Activated CD4-positive, alpha-beta T cell treated with anti-CD3 and anti-CD28 coated beads, Interleukin-2, amount 50 U/mL, for 48 hours (primary cell): Measurements from ENCODE around the gene SPRED2.
"Not testable (repeated sequence)": the region's sequence is repeated elsewhere in the genome, so short reads cannot be mapped to it uniquely, and the experiment has no call there.

Experiments
- DNase-seq, 2 experiments: peaks; one replicate each; pipeline ENCODE4 v3.0.0-alpha.2; 2020

The SPRED2 gene

GRCh38 chr2:65361623-65362022, 70.8 kb downstream of the SPRED2 start:
- no peak for DNase-seq

GRCh38 chr2:65360441-65360840, 72.0 kb downstream of the SPRED2 start:
- DNase-seq = no peak

DNA sequence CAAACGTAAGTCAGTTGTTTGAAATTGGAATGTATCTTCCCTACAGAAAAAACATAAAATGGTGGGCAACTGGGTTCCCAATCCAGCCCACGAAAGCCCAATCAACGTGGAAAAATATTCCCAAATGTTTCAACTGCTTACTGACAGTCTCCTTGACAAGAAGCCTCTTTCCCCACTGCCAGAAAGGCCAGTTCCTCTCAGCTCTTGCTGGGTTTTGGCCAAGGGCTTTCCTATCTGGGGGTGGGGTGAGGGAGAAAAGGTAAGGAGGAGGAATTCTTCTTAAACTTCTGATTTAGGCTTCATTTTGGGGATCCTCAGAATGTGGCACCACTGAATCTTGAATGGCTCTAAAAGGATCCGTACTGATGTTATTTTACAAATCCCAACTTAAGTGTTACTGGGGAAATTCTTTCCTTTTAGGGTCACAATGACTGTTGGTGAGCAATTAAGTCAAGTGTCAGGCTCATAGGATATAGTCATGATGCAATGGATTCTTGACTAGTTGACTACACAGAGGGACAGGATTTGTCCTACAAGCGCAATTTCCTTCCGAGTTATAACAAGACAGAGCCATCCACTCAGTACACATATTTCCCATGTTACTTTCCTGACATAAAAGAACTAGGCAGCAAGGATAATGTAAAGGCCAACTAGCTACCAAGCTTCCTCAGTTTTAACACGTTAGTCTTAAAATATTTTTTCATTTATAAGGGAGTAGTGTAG, 73.6 kb downstream of the SPRED2 start:
- no peak for DNase-seq

DNA sequence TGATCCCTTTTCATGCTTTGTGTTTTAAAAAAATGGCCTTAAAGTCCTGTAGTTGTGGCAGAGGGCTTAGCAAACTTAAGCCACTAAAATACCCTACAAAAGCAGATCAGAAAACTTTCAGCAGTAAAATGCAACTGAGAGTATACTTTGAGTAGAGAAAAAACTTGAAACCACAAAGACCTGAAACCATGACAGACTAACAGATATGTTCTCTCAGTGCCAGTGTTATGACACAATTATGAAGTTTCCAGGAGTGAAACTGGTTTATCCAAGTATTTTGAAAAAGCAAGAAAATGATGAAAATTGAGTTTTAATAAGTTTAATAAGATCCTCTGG, 74.5 kb downstream of the SPRED2 start:
- DNase-seq = no peak

DNA sequence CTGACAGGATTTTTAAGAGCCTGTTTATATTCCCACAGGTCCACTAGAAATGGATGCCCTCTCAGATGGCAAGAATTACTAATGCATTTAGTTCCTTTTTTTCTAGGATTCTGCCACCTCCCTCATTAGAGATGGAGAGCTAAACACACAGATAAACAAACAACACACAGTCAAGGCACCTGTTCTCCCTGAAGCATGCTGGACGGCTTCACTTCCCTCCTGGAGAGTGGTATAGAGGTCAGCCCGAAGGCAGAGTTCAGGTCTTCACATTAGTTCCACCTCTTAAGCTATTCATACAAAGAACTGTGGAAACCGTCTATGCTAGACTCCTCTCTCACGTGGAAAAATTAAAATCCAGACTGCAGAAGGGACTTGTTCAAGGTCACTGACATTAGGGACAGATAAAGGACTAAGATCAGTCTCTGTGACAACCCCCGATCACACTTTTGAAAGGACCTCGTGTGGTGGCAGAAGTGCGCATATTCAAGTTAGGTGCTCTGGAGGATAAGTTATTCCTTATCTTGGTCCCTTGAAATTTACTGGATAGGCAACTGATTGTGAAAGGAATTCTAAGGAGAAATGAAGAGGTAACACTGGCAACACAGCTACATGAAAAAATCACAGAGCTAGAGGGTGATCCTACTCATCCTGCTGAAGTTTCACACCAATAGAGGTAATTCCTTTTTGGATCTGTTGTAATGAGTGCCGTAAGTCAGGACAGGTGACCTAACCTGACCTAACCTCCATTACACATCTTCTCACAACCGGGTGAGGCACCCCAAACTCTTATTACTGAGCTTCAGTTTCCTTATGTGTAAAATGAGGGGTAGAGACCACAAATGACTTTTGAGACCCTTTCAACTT, 75.1 kb downstream of the SPRED2 start:
- peak in 1 of 2 experiments; percentile 12 for DNase-seq

GRCh38 chr2:65355186-65355831, 77.1 kb downstream of the SPRED2 start:
- no peak for DNase-seq

DNA sequence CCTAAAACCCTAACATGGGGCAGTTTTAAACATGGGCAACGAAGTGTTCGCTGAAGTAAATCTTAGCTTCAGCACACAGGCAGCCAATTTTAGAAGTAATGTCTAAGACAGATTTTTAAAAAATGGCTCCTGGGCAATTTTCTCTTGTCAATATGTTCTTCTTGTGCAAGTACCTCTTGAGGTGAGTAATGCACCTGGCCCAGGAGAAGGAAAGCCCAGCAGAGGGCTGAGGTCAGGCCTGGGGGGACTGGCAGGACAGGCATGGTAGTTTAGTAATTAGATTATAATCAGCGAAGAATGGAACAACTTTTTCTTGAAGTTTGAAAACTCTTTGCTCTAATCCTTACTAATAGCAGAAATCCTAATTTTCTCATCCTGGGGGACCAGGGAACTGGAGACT, 77.6 kb downstream of the SPRED2 start:
- DNase-seq = no peak

GRCh38 chr2:65353927-65354326, 78.5 kb downstream of the SPRED2 start:
- DNase-seq = no peak

GRCh38 chr2:65353046-65353445, 79.4 kb downstream of the SPRED2 start:
- DNase-seq = no peak

GRCh38 chr2:65351948-65352595, 80.3 kb downstream of the SPRED2 start:
- DNase-seq = no peak

- DNase-seq = no peak
Measured at GRCh38 chr2:65351234-65351947, 81.0 kb downstream of the SPRED2 start.

- no peak for DNase-seq
Measured at GRCh38 chr2:65350651-65351056, 81.7 kb downstream of the SPRED2 start.

GRCh38 chr2:65349863-65350262, 82.5 kb downstream of the SPRED2 start:
- no peak for DNase-seq

DNA sequence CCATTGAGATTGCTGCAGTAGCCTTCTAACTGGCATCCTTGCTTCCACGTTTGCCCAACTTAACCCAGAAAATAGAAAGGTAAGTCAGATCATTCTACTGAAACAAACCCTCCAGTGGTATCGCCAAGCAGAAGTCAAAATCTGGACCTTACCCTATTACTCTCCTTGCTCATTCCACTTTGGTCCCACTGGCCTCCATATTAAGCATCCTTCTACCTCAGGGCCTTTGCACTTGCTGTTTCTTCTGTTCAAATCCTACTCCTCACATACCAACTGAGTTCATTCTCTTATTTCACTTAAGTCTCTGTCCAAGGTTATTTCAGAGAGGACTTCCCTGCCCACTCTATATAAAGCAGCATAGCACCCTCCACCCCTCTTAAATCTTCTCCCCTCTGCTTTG, 84.5 kb downstream of the SPRED2 start:
- no peak for DNase-seq

DNA sequence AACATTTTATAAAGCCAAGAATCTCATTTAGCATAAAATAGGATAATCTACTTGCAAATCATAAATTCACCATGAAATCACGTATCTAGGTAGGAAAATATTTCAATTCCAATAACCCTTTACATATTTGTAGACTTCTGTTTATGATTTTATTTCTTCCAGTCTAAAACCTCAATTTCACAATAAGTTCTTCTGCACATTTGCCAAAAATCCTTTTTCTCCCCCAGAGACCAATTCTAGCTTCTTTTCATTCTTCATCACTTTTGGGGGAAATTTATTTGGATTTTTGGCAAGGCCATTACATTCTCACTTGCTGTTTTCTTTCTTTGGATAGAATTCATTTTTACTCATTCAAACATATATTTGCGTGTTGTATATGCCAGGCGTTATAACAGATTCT, 86.8 kb downstream of the SPRED2 start:
- no peak for DNase-seq

GRCh38 chr2:65344689-65345088, 87.7 kb downstream of the SPRED2 start:
- DNase-seq = no peak

GRCh38 chr2:65344182-65344581, 88.2 kb downstream of the SPRED2 start:
- no peak for DNase-seq

- DNase-seq = no peak
Measured at GRCh38 chr2:65343386-65343785, 89.0 kb downstream of the SPRED2 start.

DNA sequence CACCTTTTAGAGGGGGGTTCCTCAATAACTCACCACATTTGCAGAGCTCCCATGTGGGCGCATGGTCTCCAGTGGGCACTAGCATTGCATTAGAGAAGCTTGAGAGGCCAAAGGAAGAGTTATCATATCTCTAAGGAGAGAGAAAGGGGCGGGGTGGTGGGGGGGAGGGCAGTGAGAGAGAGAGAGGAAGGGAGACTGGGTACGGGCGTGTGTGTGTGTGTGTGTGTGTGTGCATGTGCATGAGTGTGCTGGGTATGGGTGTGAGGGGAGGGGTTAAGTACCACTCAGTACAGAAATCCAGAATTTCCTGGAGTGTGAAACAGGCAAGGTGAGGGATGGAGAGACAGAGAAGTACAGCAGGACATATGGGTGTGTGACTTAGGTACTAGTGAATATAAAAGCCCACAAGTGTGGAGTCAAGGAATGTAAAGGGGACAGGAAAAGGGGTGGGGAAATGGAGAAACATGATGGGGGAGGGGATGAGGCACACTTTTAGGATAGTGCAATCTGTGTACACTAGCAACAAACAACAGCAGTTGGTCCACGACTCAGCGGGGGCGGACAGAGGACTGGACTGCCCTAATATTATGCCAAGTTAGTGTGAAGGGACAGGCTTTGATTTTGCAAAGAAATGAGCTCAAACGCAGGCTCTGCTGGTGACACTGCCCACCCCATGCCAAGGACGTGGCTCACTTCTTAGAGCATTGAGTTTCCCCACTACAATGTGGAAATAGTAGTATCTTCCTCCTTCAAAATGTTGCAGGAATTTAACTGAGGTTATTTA, 91.3 kb downstream of the SPRED2 start:
- no peak for DNase-seq

DNA sequence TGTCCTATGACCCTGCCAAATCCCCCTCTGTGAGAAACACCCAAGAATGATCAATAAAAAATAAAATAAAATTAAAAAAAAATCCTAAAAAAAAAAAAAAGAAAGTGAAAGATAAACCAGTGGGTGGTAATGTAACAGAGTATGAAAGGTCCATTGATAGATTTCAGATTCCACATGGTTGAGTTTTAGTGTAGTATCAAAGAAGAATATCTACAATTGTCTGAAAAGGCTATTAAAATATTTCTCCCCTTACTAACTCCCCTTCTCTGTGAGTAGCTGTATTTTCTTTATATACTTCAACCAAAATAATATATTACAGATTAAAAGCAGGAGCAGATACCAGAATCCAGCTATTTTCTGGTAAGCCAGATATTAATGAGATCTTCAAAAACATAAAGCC, 92.8 kb downstream of the SPRED2 start:
- DNase-seq = no peak

DNA sequence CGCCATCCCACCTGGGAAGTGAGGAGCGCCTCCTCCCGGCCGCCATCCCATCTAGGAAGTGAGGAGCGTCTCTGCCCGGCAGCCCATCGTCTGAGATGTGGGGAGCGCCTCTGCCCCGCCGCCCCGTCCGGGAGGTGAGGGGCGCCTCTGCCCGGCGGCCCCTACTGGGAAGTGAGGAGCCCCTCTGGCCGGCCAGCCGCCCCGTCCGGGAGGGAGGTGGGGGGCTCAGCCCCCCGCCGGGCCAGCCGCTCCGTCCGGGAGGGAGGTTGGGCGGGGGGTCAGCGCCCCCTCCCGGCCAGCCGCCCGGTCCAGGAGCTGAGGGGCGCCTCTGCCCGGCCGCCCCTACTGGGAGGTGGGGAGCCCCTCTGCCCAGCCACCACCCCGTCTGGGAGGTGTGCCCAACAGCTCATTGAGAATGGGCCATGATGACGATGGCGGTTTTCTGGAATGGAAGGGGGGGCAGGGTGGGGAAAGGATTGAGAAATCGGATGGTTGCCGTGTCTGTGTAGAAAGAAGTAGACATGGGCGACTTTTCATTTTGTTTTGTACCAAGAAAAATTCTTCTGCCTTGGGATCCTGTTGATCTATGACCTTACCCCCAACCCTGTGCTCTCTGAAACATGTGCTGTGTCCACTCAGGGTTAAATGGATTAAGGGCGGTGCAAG, 93.4 kb downstream of the SPRED2 start:
- not testable (repeated sequence) for DNase-seq
